H1 (cell line): ENCODE measurements around the gene HOMER2. TPM values are rescaled to one million over a fixed set of nuclear protein-coding genes. Genes with fewer than 3 reads are reported as not detected.

ENCODE experiments used
- CTCF ChIA-PET: fragments of 300-600 bp; sonication (Branson Sonifier 250); formaldehyde crosslinking; loops from one replicate; lab custom pipeline; 2021; ENCODE audit not compliant: partially characterized antibody; lab: Charles Lee
- POLR2A ChIA-PET: fragments of 300-600 bp; sonication (Branson Sonifier 250); formaldehyde crosslinking; loops from one replicate; lab custom pipeline; 2021; ENCODE audit warnings: inconsistent platforms; ENCODE audit not compliant: partially characterized antibody; lab: Charles Lee
- DNase-seq, 2 experiments: peaks; one replicate each; pipeline versions ENCODE4 v3.0.0 to v3.0.0-alpha.2; 2010 to 2022; ENCODE audit warnings: low spot score in 2 of 2, low read depth in 1 of 2, mixed read lengths in 1 of 2
- FAIRE-seq: peaks from 2 replicates; lab custom pipeline; 2011; peaks lifted over from hg19 to GRCh38; lab: Jason Lieb, UNC
- H2AFZ ChIP-seq: 2 replicates; pipeline ENCODE4 v1.8.1; 2012; ENCODE audit warnings: low read length, inconsistent platforms
- H2AK5ac ChIP-seq: 2 replicates; pipeline ENCODE4 v1.6.1; 2013; ENCODE audit warnings: low read depth, low read length
- H2BK120ac ChIP-seq: replicated peaks from 2 replicates; pipeline ENCODE3; 2013; ENCODE audit warnings: low read depth, low read length, inconsistent platforms
- H2BK12ac ChIP-seq: 2 replicates; pipeline ENCODE4 v1.6.1; 2013; ENCODE audit warnings: low read depth, low read length
- H2BK15ac ChIP-seq: 2 replicates; pipeline ENCODE4 v1.6.1; 2013; ENCODE audit warnings: low read length
- H2BK20ac ChIP-seq: 2 replicates; pipeline ENCODE4 v1.6.1; 2013; ENCODE audit warnings: low read length
- H2BK5ac ChIP-seq: 2 replicates; pipeline ENCODE4 v1.6.1; 2013; ENCODE audit warnings: low read depth, low read length
- H3K14ac ChIP-seq: 2 replicates; pipeline ENCODE4 v1.6.1; 2013; ENCODE audit warnings: inconsistent platforms; ENCODE audit not compliant: insufficient read length
- H3K18ac ChIP-seq: 2 replicates; pipeline ENCODE4 v1.6.1; 2013; ENCODE audit warnings: low read length; ENCODE audit errors: extremely low read depth
- H3K23ac ChIP-seq: 2 replicates; pipeline ENCODE4 v1.6.1; 2013; ENCODE audit warnings: inconsistent platforms; ENCODE audit not compliant: insufficient read length
- H3K23me2 ChIP-seq: 2 replicates; pipeline ENCODE4 v1.6.1; 2013; ENCODE audit warnings: low read depth, low read length
- H3K27ac ChIP-seq: 2 replicates; pipeline ENCODE4 v1.6.1; 2011; ENCODE audit warnings: low read depth, low read length, inconsistent platforms
- H3K27me3 ChIP-seq, 4 experiments: replicated peaks in 1 of 4; 1 replicate in 1 of 4; 2 replicates in 3 of 4; pipeline versions ENCODE4 v1.6.1 to v1.8.1; 2011 to 2013; ENCODE audit warnings: low read length in 3 of 4, mild to moderate bottlenecking in 3 of 4, inconsistent platforms in 2 of 4, mixed read lengths in 2 of 4, moderate library complexity in 1 of 4; ENCODE audit not compliant: control insufficient read depth in 3 of 4, insufficient read depth in 3 of 4; ENCODE audit errors: extremely low read depth in 1 of 4
- H3K36me3 ChIP-seq, 4 experiments: 2 replicates each; pipeline versions ENCODE4 v1.6.1 to v1.8.1; 2011 to 2013; ENCODE audit warnings: mild to moderate bottlenecking in 4 of 4, low read length in 3 of 4, moderate library complexity in 2 of 4, control low read depth in 1 of 4, inconsistent platforms in 1 of 4; ENCODE audit not compliant: insufficient read depth in 4 of 4, control insufficient read depth in 2 of 4
- H3K4ac ChIP-seq: replicated peaks from 2 replicates; pipeline ENCODE3; 2013; ENCODE audit warnings: low read length, low read depth, mixed read lengths, inconsistent platforms; ENCODE audit not compliant: insufficient read length
- H3K4me1 ChIP-seq, 4 experiments: replicated peaks in 1 of 4; 1 replicate in 1 of 4; 2 replicates in 3 of 4; pipeline versions ENCODE4 v1.6.1 to v1.8.1; 2011 to 2013; ENCODE audit warnings: low read length in 3 of 4, inconsistent platforms in 2 of 4, mixed read lengths in 1 of 4; ENCODE audit not compliant: insufficient read depth in 4 of 4, control insufficient read depth in 3 of 4
- H3K4me2 ChIP-seq, 2 experiments: 2 replicates each; pipeline versions ENCODE4 v1.6.1 to v1.8.1; 2011 to 2013; ENCODE audit warnings: low read depth in 2 of 2, low read length in 2 of 2, control low read depth in 1 of 2, inconsistent platforms in 1 of 2, mild to moderate bottlenecking in 1 of 2; ENCODE audit not compliant: insufficient read depth in 1 of 2
- H3K4me3 ChIP-seq, 4 experiments: fragments of 200-600, 300-600 bp in 1 of 4; sonication (generic), shearing (Covaris generic), sonication (Bioruptor Twin) in 1 of 4; 2 replicates each; pipeline versions ENCODE4 v1.5.1 to v1.8.1; 2011 to 2016; ENCODE audit warnings: low read length in 4 of 4, low read depth in 3 of 4, control low read depth in 2 of 4, inconsistent platforms in 2 of 4, mild to moderate bottlenecking in 2 of 4, mixed read lengths in 1 of 4, moderate library complexity in 1 of 4; ENCODE audit not compliant: insufficient read depth in 2 of 4; ENCODE audit errors: extremely low read depth in 1 of 4
- H3K56ac ChIP-seq: replicated peaks from 2 replicates; pipeline ENCODE3; 2013; ENCODE audit warnings: low read depth, mild to moderate bottlenecking, mixed read lengths, low read length, inconsistent platforms; ENCODE audit not compliant: insufficient read length
- H3K79me1 ChIP-seq: 2 replicates; pipeline ENCODE4 v1.6.1; 2013; ENCODE audit warnings: low read depth, low read length, control low read depth
- H3K79me2 ChIP-seq, 2 experiments: 2 replicates each; pipeline versions ENCODE4 v1.6.1 to v1.8.1; 2012 to 2013; ENCODE audit warnings: low read length in 2 of 2, mild to moderate bottlenecking in 2 of 2, inconsistent platforms in 1 of 2; ENCODE audit not compliant: insufficient read depth in 2 of 2, control insufficient read depth in 1 of 2
- H3K9ac ChIP-seq, 4 experiments: replicated peaks in 1 of 4; 1 replicate in 1 of 4; 2 replicates in 3 of 4; pipeline versions ENCODE4 v1.6.1 to v1.8.1; 2011 to 2013; ENCODE audit warnings: low read depth in 3 of 4, low read length in 3 of 4, control low read depth in 2 of 4, mild to moderate bottlenecking in 2 of 4, moderate library complexity in 2 of 4, inconsistent platforms in 1 of 4; ENCODE audit errors: extremely low read depth in 1 of 4
- H3K9me3 ChIP-seq, 2 experiments: 2 replicates each; pipeline versions ENCODE4 v1.6.1 to v1.8.1; 2012 to 2013; ENCODE audit warnings: mild to moderate bottlenecking in 2 of 2, moderate library complexity in 2 of 2, control low read depth in 1 of 2, inconsistent platforms in 1 of 2, low read depth in 1 of 2, low read length in 1 of 2, mixed read lengths in 1 of 2; ENCODE audit not compliant: insufficient read depth in 2 of 2
- H4K20me1 ChIP-seq, 2 experiments: replicated peaks in 1 of 2; 2 replicates each; pipeline versions ENCODE3 to v1.8.1; 2011 to 2013; ENCODE audit warnings: inconsistent platforms in 2 of 2, low read length in 2 of 2, mild to moderate bottlenecking in 1 of 2; ENCODE audit not compliant: insufficient read depth in 2 of 2, control insufficient read depth in 1 of 2
- H4K5ac ChIP-seq: 2 replicates; pipeline ENCODE4 v1.6.1; 2013; ENCODE audit warnings: low read length, low read depth, mixed read lengths, inconsistent platforms; ENCODE audit not compliant: insufficient read length
- H4K8ac ChIP-seq: 2 replicates; pipeline ENCODE4 v1.8.0; 2013; ENCODE audit warnings: mild to moderate bottlenecking, moderate library complexity, low read length, inconsistent platforms; ENCODE audit not compliant: insufficient read depth; ENCODE audit errors: extremely low read depth
- H4K91ac ChIP-seq: replicated peaks from 2 replicates; pipeline ENCODE3; 2013; ENCODE audit warnings: low read length, mixed read lengths, inconsistent platforms; ENCODE audit not compliant: insufficient read length
- ASH2L ChIP-seq: fragments of 200-600, 300-600 bp; sonication (generic); IDR thresholded peaks from one replicate; pipeline ENCODE4 v1.7.1; 2017; ENCODE audit warnings: low read length
- ATF2 ChIP-seq: IDR thresholded peaks from 2 replicates; pipeline ENCODE4 v1.6.1; 2012; ENCODE audit warnings: low read length, inconsistent platforms
- EGR1 ChIP-seq: IDR thresholded peaks from 2 replicates; pipeline ENCODE4 v1.6.1; 2011; ENCODE audit warnings: low read depth, low read length, borderline replicate concordance
- FOSL1 ChIP-seq: IDR thresholded peaks from 2 replicates; pipeline ENCODE4 v1.6.1; 2011; ENCODE audit warnings: mild to moderate bottlenecking, low read depth, low read length, moderate library complexity; ENCODE audit not compliant: insufficient read depth
- JUN ChIP-seq: IDR thresholded peaks from 2 replicates; pipeline ENCODE4 v1.6.1; 2011; ENCODE audit warnings: low read depth, mild to moderate bottlenecking, improper control_type of control experiment, low read length
- MAX ChIP-seq: IDR thresholded peaks from 2 replicates; pipeline ENCODE4 v1.6.1; 2012; ENCODE audit warnings: inconsistent platforms
- SP4 ChIP-seq: IDR thresholded peaks from 2 replicates; pipeline ENCODE4 v1.6.1; 2012; ENCODE audit warnings: low read length, inconsistent platforms
- TAF7 ChIP-seq: optimal IDR thresholded peaks from 2 replicates; pipeline ENCODE3; 2011; ENCODE audit warnings: low read depth, mild to moderate bottlenecking, inconsistent platforms, low read length, moderate library complexity, borderline replicate concordance
- TBP ChIP-seq: IDR thresholded peaks from 2 replicates; pipeline ENCODE4 v1.6.1; 2011; ENCODE audit warnings: low read depth, low read length, improper control_type of control experiment
- WGBS, 2 experiments: shearing (Covaris generic) in 1 of 2; methylation state at CpG; one replicate each; pipeline versions ENCODE4 v1.1.6 to v1.1.7; 2013 to 2015; ENCODE audit warnings: low lambda C conversion rate in 2 of 2, mixed read lengths in 2 of 2, inconsistent platforms in 1 of 2, low coverage in 1 of 2, missing lambda C conversion rate in 1 of 2; ENCODE audit not compliant: insufficient replicate concordance in 2 of 2, insufficient coverage in 1 of 2, insufficient read length in 1 of 2; ENCODE audit errors: extremely low coverage in 1 of 2, missing lambda C conversion rate in 1 of 2; 5-methylcytosine and 5-hydroxymethylcytosine counted together
- polyA plus RNA-seq, 7 experiments: library from polyadenylated mRNA; depleted of rRNA in 3 of 7; stranded (reverse) in 5 of 7; unstranded in 2 of 7; fragments of >200 nt in 5 of 7; fragments of 200-250 nt in 2 of 7; gene quantifications; 1 replicate in 5 of 7; 2 replicates in 1 of 7; 4 replicates in 1 of 7; pipeline versions ENCODE4 v1.2.1 to v1.2.3, GENCODE V29; 2011 to 2013; ENCODE audit warnings: missing spikeins in 2 of 7, mixed read lengths in 2 of 7
- total RNA-seq: library from RNA; stranded (reverse); fragmentation: NEBNext Ultra II Directional; extraction: Animal tissue kit (Norgen Biotek cat#: 25700); gene quantifications from 2 replicates; pipeline ENCODE4 v1.2.1, GENCODE V29; 2021
- TF ChIP-seq, protein P1 (sequence below): IDR thresholded peaks from 2 replicates; pipeline ENCODE4 v1.6.1; 2012; ENCODE audit warnings: inconsistent platforms

Gene HOMER2
- total and polyA plus RNA-seq, 2 of the 8 experiments (the other 6 are each of a cell fraction or from before 2014, with no cell fraction given): 12.5 to 27.6 TPM

DNA sequence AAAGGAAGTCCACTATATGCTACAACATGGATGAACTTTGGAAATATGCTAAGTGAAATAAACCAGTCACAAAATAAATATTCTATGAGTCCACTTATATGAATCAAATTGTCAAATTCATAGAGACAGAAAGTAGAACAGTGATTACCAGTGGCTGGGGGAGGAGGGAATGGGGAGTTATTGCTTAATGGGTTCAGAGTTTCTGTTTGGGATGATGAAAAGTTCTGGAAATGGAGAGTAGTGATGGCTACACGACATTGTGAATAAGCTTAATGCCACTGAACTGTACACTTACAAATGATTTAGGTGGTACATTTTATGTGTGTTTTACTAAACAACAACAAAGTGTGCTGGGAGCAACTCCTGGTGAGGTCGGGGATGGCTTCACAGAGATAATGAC lies 38.1 kb downstream of the HOMER2 start:
- no peak overlapping the region for H2BK20ac ChIP-seq
- H3K79me2 ChIP-seq: no peaks in the 10 kb centered on the region
- no peak overlapping the region for H3K9ac ChIP-seq
- FAIRE-seq: no peak
- no peak overlapping the region for H3K56ac ChIP-seq
- no peaks in the 10 kb centered on the region for H3K23me2 ChIP-seq
- CTCF ChIA-PET: interaction anchor here (1.2 kb wide), 1 partner anchor 86 kb away, joined by 3 read pairs; no protein-coding TSS in a partner anchor
- H3K4me1 ChIP-seq: no peaks in the 10 kb centered on the region
- TF ChIP-seq MAX (no peak), TBP (no peak), JUN (no peak), SP4 (no peak), ASH2L (no peak), ATF2 (no peak), EGR1 (no peak), FOSL1 (no peak), TAF7 (no peak)
- TF ChIP-seq, protein P1, sequence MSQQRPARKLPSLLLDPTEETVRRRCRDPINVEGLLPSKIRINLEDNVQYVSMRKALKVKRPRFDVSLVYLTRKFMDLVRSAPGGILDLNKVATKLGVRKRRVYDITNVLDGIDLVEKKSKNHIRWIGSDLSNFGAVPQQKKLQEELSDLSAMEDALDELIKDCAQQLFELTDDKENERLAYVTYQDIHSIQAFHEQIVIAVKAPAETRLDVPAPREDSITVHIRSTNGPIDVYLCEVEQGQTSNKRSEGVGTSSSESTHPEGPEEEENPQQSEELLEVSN: no peak
- TF ChIP-seq, all 59 proteins: peak for 0
- no peak overlapping the region for H3K14ac ChIP-seq
- H3K27ac ChIP-seq: no peak overlapping the region
- H4K8ac ChIP-seq: no peak overlapping the region
- H2BK5ac ChIP-seq: no peak overlapping the region
- H2BK15ac ChIP-seq: no peak overlapping the region
- H2BK12ac ChIP-seq: no peak overlapping the region
- no peak overlapping the region for H3K4me2 ChIP-seq
- no peaks in the 10 kb centered on the region for H4K20me1 ChIP-seq
- POLR2A ChIA-PET: no interaction called here
- H3K9me3 ChIP-seq: no peaks in the 10 kb centered on the region
- no peak overlapping the region for H2AFZ ChIP-seq
- H3K18ac ChIP-seq: no peak overlapping the region
- H3K36me3 ChIP-seq: no peaks in the 10 kb centered on the region
- no peak overlapping the region for H2AK5ac ChIP-seq
- no peaks in the 10 kb centered on the region for H3K27me3 ChIP-seq
- no peak overlapping the region for H3K23ac ChIP-seq
- no peaks in the 10 kb centered on the region for H3K79me1 ChIP-seq
- DNase-seq: no peak
- no peak overlapping the region for H2BK120ac ChIP-seq
- no peak overlapping the region for H4K5ac ChIP-seq
- no peak overlapping the region for H3K4ac ChIP-seq
- no peak overlapping the region for H3K4me3 ChIP-seq
- no peak overlapping the region for H4K91ac ChIP-seq
- 87% methylated on average over 2 of the region's 2 CpGs; no CpG with 5 or more reads in 1 of the 2 experiments for WGBS, 2 experiments
